GM12874 (cell line): ENCODE data around the gene AOAH.

ENCODE experiments used
- TF ChIP-seq, protein P1 (sequence below): IDR thresholded peaks from 2 replicates; pipeline ENCODE4 v1.5.1; 2011; ENCODE audit warnings: low read depth, mild to moderate bottlenecking, control low read depth, low read length, moderate library complexity; ENCODE audit not compliant: insufficient read depth

AOAH gene

GRCh38 chr7:36506130-36506798 is 218.0 kb downstream of the AOAH start:
- TF ChIP-seq, protein P1, sequence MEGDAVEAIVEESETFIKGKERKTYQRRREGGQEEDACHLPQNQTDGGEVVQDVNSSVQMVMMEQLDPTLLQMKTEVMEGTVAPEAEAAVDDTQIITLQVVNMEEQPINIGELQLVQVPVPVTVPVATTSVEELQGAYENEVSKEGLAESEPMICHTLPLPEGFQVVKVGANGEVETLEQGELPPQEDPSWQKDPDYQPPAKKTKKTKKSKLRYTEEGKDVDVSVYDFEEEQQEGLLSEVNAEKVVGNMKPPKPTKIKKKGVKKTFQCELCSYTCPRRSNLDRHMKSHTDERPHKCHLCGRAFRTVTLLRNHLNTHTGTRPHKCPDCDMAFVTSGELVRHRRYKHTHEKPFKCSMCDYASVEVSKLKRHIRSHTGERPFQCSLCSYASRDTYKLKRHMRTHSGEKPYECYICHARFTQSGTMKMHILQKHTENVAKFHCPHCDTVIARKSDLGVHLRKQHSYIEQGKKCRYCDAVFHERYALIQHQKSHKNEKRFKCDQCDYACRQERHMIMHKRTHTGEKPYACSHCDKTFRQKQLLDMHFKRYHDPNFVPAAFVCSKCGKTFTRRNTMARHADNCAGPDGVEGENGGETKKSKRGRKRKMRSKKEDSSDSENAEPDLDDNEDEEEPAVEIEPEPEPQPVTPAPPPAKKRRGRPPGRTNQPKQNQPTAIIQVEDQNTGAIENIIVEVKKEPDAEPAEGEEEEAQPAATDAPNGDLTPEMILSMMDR: no peak

GRCh38 chr7:36497775-36498174 is 226.5 kb downstream of the AOAH start:
- TF ChIP-seq, protein P1: no peak

GRCh38 chr7:36496576-36496975 is 227.7 kb downstream of the AOAH start:
- TF ChIP-seq, protein P1: no peak

- TF ChIP-seq, protein P1: no peak
Measured at GRCh38 chr7:36491317-36491716, 233.0 kb downstream of the AOAH start.

DNA sequence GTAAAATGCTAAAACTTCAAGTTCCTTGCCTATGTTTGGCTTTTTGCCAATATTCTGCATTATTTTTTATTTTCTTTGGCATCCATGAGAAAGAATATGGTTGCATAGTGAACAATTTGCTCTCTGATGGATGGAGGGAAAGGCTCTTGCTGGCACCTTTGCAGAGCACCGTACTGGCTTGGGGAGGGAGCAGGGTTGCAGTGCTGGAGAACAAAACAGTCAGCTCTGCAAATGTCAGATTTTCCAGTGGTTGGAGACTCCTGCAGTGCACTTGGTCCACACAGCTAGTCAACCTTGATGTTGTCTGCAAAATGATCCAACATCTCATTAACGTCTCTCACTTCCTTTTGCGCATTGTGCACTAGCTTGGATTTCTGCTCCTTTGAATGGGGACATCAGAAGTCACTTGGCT is 233.9 kb downstream of the AOAH start:
- TF ChIP-seq, protein P1: no peak

- TF ChIP-seq, protein P1: peak; percentile 62
Measured at GRCh38 chr7:36487756-36488336, 236.4 kb downstream of the AOAH start.

DNA sequence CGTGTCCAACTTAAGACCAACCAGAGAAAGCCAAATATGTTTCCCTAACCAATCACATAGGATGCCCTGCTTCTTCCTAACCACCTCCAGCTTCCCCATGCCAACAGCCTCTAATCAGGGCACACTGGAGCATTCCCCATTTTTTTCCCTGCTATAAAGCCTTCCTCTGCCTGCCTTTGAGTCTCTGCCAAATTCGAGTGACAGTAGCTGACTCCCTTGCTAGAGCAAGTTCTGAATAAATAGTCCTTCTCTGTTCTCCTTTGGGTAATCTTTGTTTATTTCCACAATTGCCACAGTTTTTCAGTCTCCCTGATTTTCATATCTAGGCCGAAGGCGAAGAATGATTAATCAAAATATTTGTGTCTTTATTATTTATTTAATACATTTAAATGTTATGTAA is 238.0 kb downstream of the AOAH start:
- TF ChIP-seq, protein P1: no peak
